ENCODE results near the gene ZNF672.
A peak's percentile ranks its signal among the peaks of the same experiment; 100 is the strongest.

DNA sequence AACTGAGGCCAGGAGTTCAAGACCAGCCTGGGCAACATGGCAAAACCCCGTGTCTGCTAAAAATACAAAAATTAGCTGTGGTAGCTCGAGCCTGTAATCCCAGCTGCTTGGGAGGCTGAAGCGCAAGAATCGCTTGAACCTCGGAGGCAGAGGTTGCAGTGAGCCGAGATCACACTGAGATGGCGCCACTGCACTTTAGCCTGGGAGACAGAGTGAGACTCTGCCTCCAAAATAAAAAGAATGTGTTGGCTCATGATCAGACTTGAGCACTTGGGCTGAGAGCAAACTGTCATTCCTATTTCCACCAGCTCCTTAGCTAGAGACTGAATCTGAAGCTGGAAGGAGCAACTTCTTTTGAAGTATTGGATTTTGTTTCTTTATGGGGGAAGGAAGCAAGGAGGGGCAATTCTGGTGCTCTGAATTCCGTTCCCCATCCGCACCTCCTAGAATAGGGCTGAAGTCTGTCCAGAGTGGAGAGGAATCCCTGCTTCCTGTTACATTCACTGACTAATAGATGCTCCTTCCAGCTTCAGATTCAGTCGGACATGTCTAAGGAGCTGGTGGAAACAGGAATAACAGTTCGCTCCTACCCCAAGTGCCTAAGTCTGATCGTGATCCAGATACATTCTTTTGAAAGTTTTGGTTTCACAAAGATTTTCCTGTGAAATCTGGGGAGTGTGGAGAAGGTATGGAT, 3.8 kb downstream of the ZNF672 start:
- TF ChIP-seq CTCF (IDR thresholded peaks at IDR 0.05; ENCODE audit: low read depth, low read length, missing input control) (peak; percentile 40), TAF1 (conservative IDR thresholded peaks at IDR 0.05) (no peak), JUND (IDR thresholded peaks at IDR 0.05) (no peak), RAD21 (IDR thresholded peaks at IDR 0.05) (peak; percentile 64 to 73), SP1 (IDR thresholded peaks at IDR 0.05) (peak; percentile 33), FOXA2 (IDR thresholded peaks at IDR 0.05) (no peak), EGR1 (IDR thresholded peaks at IDR 0.05; ENCODE audit: low read depth in 2 of 2) (no peak), FOXA1 (IDR thresholded peaks at IDR 0.05) (no peak), HNF4A (conservative IDR thresholded peaks at IDR 0.05) (peak; percentile 46 to 81), GABPA (IDR thresholded peaks at IDR 0.05 in 1 of 2, conservative IDR thresholded peaks at IDR 0.05 in 1 of 2) (no peak), ZBTB33 (IDR thresholded peaks at IDR 0.05) (no peak)
- TF ChIP-seq, protein P1, sequence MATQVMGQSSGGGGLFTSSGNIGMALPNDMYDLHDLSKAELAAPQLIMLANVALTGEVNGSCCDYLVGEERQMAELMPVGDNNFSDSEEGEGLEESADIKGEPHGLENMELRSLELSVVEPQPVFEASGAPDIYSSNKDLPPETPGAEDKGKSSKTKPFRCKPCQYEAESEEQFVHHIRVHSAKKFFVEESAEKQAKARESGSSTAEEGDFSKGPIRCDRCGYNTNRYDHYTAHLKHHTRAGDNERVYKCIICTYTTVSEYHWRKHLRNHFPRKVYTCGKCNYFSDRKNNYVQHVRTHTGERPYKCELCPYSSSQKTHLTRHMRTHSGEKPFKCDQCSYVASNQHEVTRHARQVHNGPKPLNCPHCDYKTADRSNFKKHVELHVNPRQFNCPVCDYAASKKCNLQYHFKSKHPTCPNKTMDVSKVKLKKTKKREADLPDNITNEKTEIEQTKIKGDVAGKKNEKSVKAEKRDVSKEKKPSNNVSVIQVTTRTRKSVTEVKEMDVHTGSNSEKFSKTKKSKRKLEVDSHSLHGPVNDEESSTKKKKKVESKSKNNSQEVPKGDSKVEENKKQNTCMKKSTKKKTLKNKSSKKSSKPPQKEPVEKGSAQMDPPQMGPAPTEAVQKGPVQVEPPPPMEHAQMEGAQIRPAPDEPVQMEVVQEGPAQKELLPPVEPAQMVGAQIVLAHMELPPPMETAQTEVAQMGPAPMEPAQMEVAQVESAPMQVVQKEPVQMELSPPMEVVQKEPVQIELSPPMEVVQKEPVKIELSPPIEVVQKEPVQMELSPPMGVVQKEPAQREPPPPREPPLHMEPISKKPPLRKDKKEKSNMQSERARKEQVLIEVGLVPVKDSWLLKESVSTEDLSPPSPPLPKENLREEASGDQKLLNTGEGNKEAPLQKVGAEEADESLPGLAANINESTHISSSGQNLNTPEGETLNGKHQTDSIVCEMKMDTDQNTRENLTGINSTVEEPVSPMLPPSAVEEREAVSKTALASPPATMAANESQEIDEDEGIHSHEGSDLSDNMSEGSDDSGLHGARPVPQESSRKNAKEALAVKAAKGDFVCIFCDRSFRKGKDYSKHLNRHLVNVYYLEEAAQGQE (IDR thresholded peaks at IDR 0.05) = no peak
- TF ChIP-seq, protein P2, sequence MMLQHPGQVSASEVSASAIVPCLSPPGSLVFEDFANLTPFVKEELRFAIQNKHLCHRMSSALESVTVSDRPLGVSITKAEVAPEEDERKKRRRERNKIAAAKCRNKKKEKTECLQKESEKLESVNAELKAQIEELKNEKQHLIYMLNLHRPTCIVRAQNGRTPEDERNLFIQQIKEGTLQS (IDR thresholded peaks at IDR 0.05) = no peak

Measured in liver (tissue), 3 donors.